Loucy (cell line): Measurements from ENCODE around the gene F3.

Experiments used
- EZH2phosphoT487 ChIP-seq: fragments of 200-600 bp; IDR thresholded peaks from 2 replicates; pipeline ENCODE4 v1.6.1; 2018; ENCODE audit warnings: antibody characterized with exemption, mild to moderate bottlenecking, moderate library complexity, borderline replicate concordance
- TF ChIP-seq, protein P1 (sequence below): fragments of 200-600 bp; sonication (generic); conservative IDR thresholded peaks from 2 replicates; pipeline ENCODE4 v1.5.1; 2014; ENCODE audit warnings: mild to moderate bottlenecking, antibody characterized with exemption, low read length

DNA sequence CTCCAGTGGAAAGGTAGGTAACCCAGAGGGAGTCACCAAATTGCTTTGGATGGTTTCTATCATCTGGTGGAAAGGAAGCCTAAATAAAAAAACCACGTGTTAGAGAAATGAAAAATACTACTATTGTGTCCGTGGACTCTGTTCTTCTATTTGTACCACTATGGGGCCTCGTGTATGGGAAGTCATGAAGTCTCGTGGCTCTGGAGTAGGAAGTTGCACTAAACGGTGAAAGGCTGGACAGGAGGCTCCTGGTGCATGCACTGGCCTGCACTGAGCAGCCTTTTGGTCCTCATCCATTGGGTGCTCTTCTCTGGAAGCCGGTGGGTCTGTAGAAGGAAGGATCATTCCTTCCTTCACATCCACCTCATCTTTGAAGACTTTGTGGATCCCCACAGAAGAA lies 17.0 kb downstream of the F3 start:
- TF ChIP-seq, protein P1, sequence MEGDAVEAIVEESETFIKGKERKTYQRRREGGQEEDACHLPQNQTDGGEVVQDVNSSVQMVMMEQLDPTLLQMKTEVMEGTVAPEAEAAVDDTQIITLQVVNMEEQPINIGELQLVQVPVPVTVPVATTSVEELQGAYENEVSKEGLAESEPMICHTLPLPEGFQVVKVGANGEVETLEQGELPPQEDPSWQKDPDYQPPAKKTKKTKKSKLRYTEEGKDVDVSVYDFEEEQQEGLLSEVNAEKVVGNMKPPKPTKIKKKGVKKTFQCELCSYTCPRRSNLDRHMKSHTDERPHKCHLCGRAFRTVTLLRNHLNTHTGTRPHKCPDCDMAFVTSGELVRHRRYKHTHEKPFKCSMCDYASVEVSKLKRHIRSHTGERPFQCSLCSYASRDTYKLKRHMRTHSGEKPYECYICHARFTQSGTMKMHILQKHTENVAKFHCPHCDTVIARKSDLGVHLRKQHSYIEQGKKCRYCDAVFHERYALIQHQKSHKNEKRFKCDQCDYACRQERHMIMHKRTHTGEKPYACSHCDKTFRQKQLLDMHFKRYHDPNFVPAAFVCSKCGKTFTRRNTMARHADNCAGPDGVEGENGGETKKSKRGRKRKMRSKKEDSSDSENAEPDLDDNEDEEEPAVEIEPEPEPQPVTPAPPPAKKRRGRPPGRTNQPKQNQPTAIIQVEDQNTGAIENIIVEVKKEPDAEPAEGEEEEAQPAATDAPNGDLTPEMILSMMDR = no peak
- TF ChIP-seq EZH2phosphoT487 = no peak
